GM19463 (cell line): Measurements from ENCODE around the gene MED13L.
"Not testable (repeated sequence)": the region's sequence is repeated elsewhere in the genome, so short reads cannot be mapped to it uniquely, and the experiment has no call there.

ENCODE experiments used
- ATAC-seq: cut with Tn5 transposase; IDR thresholded peaks from one replicate; pipeline ENCODE4 v1.9.1; 2021; ENCODE audit warnings: mild to moderate bottlenecking, moderate library complexity; ENCODE audit not compliant: unreplicated experiment

MED13L gene

DNA sequence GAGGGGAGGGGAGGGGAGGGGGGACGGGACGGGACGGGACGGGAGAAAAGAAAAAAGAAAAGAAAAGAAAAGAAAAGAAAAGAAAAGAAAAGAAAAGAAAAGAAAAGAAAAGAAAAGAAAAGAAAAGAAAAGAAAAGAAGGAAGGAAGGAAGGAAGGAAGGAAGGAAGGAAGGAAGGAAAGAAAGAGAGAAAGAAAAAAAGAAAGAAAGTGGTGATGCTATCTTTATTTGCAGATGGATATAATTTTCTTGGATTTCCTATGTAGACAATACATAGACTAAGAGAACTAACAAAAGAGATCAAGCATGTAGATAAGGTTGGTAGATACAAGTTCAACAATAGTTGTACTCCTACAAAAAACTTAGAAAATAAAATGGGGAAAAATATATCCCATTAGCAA, 245.9 kb downstream of the MED13L start:
- ATAC-seq = not testable (repeated sequence)

DNA sequence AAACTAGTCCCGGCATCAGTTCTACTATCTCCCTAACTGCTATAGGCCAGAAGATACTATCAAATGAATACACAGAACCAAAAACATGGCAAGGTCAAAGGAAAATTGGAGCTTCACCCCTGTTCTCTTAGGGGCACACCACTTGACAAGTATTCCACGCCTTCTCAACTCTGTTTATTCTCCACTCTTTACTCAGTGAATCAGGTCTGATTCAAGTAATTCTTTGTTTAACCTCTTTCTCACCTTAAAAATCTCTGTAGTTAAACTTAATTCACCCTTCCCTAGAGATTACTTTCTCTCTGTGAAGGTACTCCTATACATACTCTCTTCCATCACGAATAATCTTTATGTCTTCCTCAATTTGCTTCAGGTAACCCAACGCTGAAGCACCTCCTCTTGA, 248.9 kb downstream of the MED13L start:
- no peak for ATAC-seq

DNA sequence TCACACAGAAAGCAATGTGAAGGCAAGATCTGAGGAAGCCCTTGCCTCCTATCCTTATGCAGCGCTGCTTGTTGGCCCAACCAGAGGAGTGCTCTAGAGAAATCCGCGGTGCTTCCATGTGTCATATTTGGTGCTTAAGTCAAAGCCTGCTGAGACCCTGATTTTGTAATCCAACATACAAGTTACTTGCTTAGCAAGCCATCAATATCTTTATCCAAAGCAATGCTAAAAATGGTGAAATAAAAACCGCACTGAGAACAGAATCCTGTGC, 250.0 kb downstream of the MED13L start:
- no peak for ATAC-seq

DNA sequence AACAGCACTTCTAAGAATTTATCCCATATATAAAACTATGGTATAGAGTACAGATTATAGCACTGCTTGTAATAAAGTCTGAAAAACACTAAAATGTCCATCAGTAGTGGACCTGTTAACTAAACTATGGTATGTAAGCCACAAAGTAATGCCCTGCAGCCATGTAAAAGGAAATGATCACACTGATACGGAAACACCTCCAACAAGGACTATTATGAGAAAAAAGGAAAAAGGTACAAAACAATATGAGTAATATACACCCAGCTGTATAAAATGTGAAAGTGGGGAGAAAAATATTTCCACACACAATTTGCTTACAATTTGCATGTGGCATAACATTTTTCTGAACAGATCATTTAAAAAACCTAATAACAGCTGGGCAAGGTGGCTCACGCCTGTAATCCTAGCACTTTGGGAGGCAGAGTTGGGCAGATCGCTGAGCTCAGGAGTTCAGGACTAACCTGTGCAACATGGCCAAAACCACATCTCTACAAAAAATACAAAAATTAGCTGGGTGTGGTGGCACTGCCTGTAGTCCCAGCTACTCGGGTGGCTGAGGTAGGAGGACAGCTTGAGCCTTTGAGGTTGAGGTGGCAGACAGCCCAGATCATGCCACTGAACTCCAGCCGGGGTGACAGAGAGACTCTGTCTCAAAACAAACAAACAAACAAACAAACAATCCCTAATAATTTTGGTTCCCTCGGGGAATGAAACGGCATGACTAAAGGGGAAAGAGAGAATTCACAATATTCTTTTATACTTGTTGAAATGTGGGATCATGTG, 250.5 kb downstream of the MED13L start:
- no peak for ATAC-seq

DNA sequence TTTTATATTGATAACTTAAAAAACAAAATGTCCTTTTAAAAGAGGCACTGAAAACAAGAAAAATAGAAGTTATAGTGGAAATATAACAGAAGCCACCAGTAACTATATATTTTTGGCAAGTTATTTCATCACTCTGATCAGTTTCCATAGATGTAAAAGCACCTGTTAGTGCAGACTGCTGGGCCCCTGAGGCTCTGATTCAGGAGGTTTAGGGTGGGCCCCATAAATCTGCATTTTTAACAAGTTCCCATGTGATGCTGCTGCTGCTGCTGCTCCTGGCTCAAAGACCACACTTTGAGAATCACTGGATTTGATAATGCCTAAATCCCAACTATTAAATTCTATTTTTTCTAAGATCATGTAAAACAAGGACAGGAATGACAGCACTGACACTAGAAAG, 251.1 kb downstream of the MED13L start:
- ATAC-seq = no peak

DNA sequence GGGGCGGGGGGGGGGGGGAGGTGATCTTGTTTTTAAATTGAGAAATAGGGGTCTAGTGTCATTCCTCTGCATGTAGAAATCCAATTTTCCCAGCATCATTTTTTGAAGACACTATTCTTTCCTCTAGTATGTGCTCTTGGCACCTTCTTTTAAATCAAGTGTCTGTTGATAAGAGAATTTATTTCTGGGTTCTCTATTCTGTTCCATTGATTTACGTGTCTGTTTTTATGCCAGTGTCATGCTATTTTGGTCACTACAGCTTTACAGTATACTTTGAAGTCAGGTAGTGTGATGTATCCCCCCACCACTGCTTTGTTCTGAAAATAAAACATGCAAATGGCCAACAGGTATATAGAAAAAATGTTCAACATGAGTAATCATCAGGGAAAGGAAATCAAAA, 252.7 kb downstream of the MED13L start:
- ATAC-seq = no peak

DNA sequence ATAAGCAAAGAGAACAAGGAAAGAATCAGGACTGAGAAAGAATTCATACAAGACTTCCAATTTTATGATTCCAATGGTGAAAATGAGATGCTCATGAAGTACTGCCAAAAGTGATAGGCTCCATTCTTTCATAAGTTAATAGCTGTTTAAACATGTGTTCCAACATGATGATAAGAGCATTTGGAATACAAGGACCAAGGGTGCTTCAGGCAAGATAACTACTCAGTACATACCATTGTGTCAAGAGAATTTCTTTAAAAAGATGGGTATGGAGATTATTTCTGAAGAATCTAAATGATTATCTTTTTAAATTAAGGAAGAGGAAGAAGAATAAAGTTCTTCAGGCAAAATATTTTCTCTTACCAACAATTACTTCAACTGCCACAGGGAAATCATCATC, 258.1 kb downstream of the MED13L start:
- ATAC-seq = no peak

DNA sequence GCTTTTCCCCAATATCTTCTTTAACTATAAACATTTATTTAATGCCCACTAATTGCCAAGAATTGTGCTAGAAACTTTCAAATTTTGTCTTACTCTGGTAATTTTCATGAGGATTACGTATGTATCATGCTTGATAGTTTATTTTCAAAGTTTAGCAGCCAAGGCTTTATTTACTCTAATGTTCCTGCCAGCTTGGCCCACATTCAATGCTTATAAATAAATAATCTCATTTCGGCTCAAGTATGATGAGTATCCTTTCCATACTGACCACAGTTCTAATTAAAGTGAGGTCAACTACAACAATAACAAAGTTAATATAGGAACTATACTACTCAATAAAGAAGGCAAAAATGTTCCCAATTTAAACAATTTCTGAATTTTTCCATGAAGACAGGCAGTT, 259.2 kb downstream of the MED13L start:
- no peak for ATAC-seq

DNA sequence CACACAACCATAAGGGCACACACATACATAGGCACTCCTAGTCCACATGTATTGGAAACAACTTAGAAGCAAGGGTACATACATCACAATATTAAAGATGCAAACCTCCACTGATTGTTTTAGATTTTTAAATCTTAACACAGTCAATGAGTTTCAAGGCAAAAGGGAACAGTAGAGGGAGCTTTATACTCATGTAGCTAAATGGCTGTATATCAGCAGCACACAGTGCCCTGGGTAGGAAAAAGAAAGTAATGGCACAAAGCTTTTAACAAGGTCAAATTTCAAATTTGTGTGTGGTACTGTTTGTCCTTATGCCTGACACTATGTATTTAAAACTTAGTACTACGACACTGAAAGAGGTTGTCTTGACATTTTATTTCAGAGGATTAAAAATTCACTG, 262.0 kb downstream of the MED13L start:
- ATAC-seq = no peak

DNA sequence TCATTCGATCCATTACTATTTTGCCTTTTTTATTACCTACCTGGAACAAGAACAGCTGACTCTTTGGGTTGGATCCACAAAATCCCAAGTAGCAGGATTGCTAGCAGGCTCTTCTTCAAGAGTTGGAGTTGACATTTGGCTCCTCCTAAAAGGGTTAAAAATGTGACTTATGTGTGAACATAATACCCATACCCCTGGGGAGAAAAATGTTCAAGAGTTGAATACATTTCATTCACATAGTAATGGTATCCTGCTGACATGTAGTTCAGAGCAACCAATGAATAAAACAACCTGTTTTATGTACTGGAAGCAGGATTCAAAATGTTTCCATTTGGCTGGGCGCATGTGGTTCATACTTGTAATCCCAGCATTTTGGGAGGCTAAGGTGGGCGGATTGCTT, 264.7 kb downstream of the MED13L start:
- no peak for ATAC-seq

DNA sequence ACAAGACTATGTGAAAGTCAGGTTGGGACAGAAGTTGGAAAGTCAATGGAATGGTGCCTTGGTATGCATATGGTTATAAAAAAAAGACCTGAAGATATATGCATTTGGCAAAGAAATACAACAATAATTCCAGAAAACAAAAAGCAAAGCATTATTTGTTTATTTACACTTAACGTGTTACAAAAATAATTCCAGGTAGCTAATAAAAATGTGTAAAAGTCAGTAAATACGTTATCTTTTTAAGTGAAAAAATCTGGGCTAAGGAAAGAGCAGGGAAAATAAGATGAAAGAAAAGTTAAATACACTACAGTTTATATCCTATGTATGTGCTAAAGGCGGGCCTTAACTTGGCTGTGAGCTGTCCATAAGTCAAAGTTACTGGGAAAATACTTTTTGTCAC, 266.3 kb downstream of the MED13L start:
- ATAC-seq = no peak

DNA sequence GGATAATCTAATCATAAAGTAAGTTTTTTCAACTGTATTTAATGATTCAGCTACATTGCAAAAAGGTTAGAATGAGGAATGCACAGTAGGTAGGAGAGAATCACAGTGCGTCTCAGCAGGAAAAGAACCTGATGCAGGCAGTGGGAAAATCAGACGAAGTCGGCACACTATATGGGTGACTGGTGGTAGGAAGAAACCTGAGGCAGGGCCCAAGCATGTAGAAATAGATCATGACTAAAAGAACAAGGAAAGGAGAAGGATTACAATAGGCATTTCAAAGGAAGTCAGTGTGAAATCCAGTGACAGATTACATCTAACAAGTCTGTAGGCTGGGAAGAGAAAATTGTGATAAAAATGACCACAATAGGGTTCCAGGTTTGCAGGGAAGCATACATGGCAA, 267.0 kb downstream of the MED13L start:
- no peak for ATAC-seq

DNA sequence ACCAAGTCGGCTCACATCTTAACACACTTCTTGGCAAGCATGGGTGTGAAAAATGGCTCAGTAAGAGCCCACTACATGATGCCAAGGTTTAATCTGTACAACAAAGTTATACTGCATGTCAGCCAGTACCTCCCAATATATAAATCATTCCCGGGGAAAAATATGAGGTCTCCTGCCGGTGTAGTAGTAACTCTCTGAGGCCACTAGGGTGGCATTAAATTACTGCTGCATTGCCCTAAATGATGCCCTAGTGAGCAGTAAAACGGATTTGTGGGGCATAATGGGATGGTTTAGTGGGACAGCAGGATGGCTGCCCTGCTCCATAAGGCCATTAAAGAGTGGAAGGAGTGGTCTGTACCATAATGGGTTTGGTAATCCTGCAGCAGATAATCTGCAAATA, 267.7 kb downstream of the MED13L start:
- no peak for ATAC-seq

DNA sequence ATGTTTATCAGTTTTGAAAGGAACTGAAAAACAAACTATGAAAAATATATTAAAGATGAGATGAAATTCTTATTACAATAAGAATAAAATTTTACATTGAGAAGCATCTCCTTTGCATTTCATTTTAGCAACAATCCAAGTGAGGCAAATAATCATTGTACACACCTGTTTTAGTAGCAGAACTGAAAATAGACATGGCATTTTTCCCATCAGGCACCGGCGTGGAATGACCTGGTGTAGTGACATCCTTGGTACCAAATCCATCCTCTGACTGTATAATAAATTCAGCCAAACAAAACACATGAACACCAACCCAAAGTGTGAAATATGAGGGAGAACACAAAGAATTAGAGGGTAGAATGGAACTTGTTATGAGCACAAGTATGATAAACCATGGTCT, 271.4 kb downstream of the MED13L start:
- no peak for ATAC-seq

DNA sequence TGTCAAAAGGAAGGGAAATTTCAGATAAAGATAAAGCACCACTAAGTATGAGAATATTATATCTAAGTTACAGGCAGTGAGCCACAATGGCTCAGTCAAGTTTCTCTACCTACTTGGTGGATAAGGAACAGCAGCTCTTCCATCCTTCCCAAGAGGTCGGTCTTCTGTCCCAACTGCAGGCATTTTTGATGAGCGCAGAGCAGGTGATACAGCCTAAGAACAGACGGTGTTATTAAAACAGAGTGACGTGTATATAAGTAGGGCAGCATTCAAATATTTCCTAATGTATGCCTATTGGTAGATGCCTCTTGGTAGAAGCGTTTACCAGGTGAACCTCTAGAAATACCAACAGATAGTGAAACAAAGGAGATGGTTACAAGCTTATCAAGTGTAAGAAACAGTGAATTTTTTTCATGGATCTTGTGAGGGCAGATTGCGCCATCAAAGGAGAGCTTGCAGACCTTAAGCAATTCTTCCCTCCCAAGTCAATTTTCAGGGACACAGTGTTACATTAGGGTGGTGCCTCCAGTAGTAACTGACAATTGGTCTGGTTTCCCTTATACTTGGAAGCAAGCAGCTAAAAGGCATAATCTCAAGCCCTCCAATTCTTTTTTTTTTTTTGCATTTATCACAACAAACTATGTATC, 274.5 kb downstream of the MED13L start:
- no peak for ATAC-seq

DNA sequence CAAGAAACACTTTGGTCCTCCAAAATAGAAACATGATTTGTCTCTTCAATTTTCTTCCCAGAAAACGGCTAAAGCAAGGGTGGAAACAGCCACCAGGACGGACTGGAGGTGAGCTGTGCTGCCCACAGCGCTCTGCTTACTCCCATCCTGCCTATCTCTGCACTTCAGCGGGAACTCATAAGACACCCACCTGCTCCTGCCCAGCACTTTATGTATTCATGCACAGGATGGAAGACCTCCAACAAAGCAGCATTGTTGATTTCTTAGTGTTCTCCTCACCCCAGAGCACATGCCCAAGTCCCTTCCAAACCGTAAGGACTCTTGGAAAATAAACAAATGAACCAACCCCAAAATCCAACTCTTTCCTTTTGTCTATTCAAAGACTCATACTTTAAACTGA, 277.2 kb downstream of the MED13L start:
- ATAC-seq = no peak

DNA sequence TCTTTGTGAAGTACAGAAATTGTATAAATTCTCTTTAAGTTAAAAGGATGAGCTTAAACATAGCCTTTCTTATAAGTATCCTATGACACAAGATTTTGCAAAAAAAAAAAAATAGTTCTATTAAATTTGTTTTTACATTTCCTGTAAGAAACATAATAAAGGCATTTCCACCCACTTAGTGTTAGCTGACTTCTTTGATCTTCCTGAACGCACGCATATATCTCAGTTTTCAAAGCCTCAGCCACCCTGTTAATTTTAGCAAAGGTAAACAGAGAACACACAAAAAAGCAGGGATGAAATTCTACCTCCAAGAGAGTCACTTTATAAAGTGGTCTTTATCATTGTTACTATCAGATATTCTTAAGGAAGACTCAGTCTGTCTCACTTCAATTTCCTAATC, 277.9 kb downstream of the MED13L start:
- no peak for ATAC-seq

DNA sequence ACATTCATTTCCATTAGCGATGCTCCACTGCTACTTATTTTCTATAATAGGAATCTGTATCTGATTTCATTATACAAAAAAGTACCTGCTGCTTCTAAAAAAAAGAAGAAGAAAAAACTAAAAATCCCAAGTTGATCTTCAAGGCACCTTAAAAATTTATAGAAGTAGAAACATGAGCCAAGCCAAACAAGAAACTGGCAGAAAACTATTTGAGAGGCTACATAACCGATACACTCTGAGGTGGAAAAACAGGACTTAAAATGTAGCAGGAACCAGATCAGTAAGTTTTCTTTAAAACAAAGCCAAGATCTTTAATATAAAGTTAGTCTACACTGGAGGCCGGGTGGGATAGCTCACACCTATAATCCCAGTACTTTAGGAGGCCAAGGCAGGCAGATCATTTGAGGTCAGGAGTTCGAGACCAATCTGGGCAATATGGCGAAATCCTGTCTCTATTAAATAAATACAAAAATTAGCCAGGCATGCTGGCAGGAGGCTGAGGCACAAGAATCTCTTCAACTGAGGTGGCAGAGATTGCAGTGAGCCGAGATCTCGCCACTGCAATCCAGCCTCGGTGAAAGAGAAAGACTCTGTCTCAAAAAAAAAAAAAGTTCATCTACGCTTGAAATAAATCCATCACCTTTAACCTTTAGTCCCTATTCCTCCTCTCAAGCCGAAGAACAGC, 278.6 kb downstream of the MED13L start:
- no peak for ATAC-seq

DNA sequence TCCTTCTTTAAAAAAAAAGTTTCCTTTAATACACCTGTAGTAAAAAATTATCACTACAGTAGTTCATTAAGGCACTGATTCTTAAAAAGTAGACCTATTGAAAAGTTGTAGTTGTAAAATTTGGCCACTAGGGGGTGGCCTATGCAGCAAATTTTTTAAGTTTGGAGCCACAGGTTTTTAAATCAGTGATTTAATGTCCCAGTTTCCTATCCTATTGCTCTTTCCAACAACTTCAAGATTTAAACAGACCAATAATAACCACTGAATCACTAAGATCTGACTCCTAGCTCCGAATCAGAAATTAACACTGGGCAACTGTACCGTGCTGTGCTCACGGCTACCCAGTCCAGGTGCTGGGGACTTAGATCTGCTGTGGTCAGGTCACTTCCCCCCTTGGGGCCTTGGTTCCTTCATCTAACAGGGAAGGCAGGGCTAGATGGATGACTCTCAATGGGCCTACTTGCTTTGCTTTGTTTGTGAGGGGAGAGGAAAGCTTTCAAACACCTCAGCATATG, 279.3 kb downstream of the MED13L start:
- no peak for ATAC-seq

DNA sequence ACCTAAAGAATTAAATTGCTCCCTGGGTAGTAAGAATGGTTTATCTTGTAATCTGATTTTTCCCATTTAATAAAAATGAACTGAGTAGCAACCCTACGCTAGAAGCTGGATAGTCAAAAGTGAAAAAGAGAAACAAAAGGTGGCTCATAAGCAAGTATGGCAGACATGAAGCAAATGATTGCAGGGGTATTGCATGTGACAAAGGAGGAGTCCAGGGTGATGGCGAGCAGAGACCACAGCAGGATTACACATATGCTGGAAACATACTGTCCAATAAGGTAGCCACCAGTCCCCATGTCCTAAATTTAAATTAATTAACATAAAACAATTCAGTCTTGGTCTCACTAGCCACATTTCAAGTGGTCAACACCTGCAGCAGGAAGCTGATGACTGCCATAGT, 283.8 kb downstream of the MED13L start:
- ATAC-seq = no peak

DNA sequence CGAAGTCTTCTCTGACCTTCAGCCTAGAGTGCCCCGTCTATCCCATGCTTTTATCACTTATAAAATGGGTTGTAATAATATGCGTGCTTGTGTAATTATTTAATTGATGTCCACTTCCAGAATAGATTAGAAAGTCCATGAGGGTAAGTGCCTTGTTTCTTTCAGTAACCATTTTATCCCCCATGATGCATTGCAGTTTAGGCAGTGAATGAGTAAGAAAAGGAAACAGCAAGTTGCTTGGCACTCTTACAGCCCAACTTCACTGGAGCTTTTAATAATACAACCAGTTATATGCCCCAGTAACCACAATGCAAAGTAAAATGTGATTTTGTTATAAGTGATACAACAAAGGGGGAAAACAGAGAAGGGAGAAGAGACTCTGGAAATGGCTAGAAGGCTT, 287.3 kb downstream of the MED13L start:
- ATAC-seq = no peak
